Measurements from ENCODE around the gene EPHB4.
"Not testable (repeated sequence)": the region's sequence is repeated elsewhere in the genome, so short reads cannot be mapped to it uniquely, and the experiment has no call there.

GRCh38 chr7:100762841-100763240, 64.5 kb downstream of the EPHB4 start:
- TF ChIP-seq CTCF (conservative IDR thresholded peaks at IDR 0.05; ENCODE audit: low read depth in 2 of 2); POLR2AphosphoS5 (IDR thresholded peaks at IDR 0.05; ENCODE audit: low read depth); STAT1 (IDR thresholded peaks at IDR 0.05; ENCODE audit: unreplicated experiment): not testable (repeated sequence)

Measured in GM23338 (cell line).